ENCODE data around the gene BCL2L14.

- TF ChIP-seq, protein P1, sequence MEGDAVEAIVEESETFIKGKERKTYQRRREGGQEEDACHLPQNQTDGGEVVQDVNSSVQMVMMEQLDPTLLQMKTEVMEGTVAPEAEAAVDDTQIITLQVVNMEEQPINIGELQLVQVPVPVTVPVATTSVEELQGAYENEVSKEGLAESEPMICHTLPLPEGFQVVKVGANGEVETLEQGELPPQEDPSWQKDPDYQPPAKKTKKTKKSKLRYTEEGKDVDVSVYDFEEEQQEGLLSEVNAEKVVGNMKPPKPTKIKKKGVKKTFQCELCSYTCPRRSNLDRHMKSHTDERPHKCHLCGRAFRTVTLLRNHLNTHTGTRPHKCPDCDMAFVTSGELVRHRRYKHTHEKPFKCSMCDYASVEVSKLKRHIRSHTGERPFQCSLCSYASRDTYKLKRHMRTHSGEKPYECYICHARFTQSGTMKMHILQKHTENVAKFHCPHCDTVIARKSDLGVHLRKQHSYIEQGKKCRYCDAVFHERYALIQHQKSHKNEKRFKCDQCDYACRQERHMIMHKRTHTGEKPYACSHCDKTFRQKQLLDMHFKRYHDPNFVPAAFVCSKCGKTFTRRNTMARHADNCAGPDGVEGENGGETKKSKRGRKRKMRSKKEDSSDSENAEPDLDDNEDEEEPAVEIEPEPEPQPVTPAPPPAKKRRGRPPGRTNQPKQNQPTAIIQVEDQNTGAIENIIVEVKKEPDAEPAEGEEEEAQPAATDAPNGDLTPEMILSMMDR (conservative IDR thresholded peaks at IDR 0.05; ENCODE audit: low read depth, low read length) = no peak
- TF ChIP-seq EZH2 (IDR thresholded peaks at IDR 0.05; ENCODE audit: borderline replicate concordance, low read depth, low read length, poor library complexity, severe bottlenecking) = no peak
Observed at GRCh38 chr12:12095021-12095420, 24.3 kb downstream of the BCL2L14 start.

All from A673 (cell line).